Glutamatergic neuron (in vitro differentiated cells): ENCODE measurements around the gene ADCY5. TPM values are rescaled to one million over a fixed set of nuclear protein-coding genes. Genes with fewer than 3 reads are reported as not detected.

Experiments
- DNase-seq: peaks from one replicate; pipeline ENCODE4 v3.0.0; 2022
- H3K27ac Mint-ChIP-seq: one replicate; pipeline ENCODE4 v1.8.0; 2020; ENCODE audit warnings: mild to moderate bottlenecking, mixed read lengths, inconsistent platforms; ENCODE audit not compliant: unreplicated experiment
- H3K27me3 Mint-ChIP-seq: one replicate; pipeline ENCODE4 v1.8.0; 2020; ENCODE audit warnings: mild to moderate bottlenecking, moderate library complexity, mixed read lengths, inconsistent platforms; ENCODE audit not compliant: unreplicated experiment
- H3K36me3 Mint-ChIP-seq: one replicate; pipeline ENCODE4 v1.8.0; 2020; ENCODE audit warnings: mild to moderate bottlenecking, mixed read lengths, inconsistent platforms; ENCODE audit not compliant: unreplicated experiment
- H3K4me1 Mint-ChIP-seq: one replicate; pipeline ENCODE4 v1.8.0; 2020; ENCODE audit warnings: mild to moderate bottlenecking, low read depth, mixed read lengths, inconsistent platforms; ENCODE audit not compliant: unreplicated experiment
- H3K4me3 Mint-ChIP-seq: one replicate; pipeline ENCODE4 v1.8.0; 2020; ENCODE audit warnings: mild to moderate bottlenecking, mixed read lengths, inconsistent platforms; ENCODE audit not compliant: unreplicated experiment
- H3K9me3 Mint-ChIP-seq: one replicate; pipeline ENCODE4 v1.8.0; 2020; ENCODE audit warnings: mild to moderate bottlenecking, moderate library complexity, mixed read lengths, inconsistent platforms; ENCODE audit not compliant: unreplicated experiment
- CTCF ChIP-seq: fragments of 200-600 bp; sonication (generic); IDR thresholded peaks from one replicate; pipeline ENCODE4 v1.5.0; 2021; ENCODE audit not compliant: partially characterized antibody, unreplicated experiment
- total RNA-seq: library from RNA; stranded (reverse); fragmentation: NEBNext Ultra II Directional; extraction: Animal tissue kit (Norgen Biotek cat#: 25700); gene quantifications from one replicate; pipeline ENCODE4 v1.2.1, GENCODE V29; 2021; ENCODE audit not compliant: unreplicated experiment

Gene ADCY5
- total RNA-seq, 1 donor from 2014 or later, result 2.1 TPM

- H3K4me1 Mint-ChIP-seq, result no peaks in the 10 kb centered on the region
- peaks cover 6% of the 10 kb centered on the region for H3K27me3 Mint-ChIP-seq
- no peaks in the 10 kb centered on the region for H3K9me3 Mint-ChIP-seq
- no peaks in the 10 kb centered on the region for H3K36me3 Mint-ChIP-seq
- no peak overlapping the region for H3K4me3 Mint-ChIP-seq
- no peak for TF ChIP-seq CTCF
- H3K27ac Mint-ChIP-seq, result no peak overlapping the region
- no peak for DNase-seq
Measured at GRCh38 chr3:123329636-123330340, 119.1 kb downstream of the ADCY5 start.

GRCh38 chr3:123328851-123329635, 119.8 kb downstream of the ADCY5 start:
- Mint-ChIP-seq H3K9me3 (no peaks in the 10 kb centered on the region), H3K27ac (no peak overlapping the region), H3K27me3 (peaks cover 8% of the 10 kb centered on the region), H3K36me3 (no peaks in the 10 kb centered on the region), H3K4me1 (no peaks in the 10 kb centered on the region), H3K4me3 (no peak overlapping the region)
- TF ChIP-seq CTCF, result peak; percentile 98
- DNase-seq, result peak; percentile 90

DNA sequence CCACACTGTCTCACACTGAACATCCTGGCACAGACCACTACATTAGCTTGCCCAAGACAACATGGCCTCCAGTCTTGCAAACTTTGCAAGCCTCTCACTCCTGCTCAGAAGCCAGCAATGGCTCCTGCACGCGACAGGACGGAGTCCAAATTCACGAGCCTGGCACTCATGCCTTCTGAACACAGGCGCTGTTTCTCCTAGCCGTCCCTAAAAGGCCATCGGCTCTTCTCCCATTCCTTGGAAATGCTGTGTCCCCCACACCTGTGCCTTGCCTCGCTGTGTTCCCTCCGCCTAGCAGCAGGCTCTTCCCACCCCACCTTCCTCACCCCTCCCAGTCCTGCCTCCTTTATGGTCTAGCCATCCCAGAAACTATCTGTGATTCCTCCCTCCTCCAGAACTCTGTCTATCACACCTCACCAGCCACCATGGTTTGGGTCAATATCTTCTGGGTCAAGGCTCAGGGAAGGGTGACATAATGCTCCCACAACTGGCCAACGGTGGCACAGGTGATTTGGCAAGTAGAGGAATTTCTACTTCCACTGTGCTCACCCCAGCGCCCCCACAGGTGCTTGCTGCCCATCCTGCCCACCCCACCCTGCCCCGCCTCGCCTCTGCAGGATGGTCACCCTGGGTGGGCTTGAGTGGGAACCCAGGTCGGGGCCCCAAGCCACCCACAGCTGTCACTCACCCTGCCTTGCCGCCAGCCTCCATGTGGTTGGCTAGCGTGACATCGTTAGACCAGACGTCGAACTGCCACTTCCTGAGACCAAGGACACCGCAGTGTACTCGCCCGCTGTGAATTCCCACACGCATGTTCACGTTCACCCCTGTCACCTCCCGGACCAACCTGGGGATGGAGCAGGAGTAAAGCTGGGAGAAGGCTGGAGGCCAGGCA, 120.7 kb downstream of the ADCY5 start:
- DNase-seq, result no peak
- Mint-ChIP-seq H3K4me3 (no peak overlapping the region), H3K9me3 (no peaks in the 10 kb centered on the region), H3K27ac (no peak overlapping the region), H3K4me1 (no peaks in the 10 kb centered on the region), H3K36me3 (no peaks in the 10 kb centered on the region), H3K27me3 (peaks cover 10% of the 10 kb centered on the region)
- TF ChIP-seq CTCF, result no peak

DNA sequence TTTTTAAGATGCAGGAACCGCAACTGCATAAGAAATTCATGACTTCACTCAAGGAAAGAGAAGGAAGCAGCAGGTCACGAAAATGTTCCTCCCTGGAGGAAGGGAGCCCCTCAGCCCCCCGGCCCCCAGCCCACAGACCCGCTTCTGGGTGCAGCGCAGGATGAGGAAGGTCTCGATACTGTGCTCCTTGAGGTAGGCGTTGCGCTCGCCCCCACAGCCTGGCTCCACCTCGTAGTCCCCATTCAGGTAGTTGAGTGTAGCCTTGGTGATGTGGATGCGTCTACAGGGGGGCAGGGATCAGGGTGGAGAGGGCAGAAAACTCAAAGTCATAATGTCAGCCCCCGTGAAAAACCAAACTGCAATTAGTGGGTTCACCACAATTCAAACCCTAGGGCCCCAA, 121.4 kb downstream of the ADCY5 start:
- Mint-ChIP-seq H3K9me3 (no peaks in the 10 kb centered on the region), H3K4me3 (no peak overlapping the region), H3K27me3 (peaks cover 10% of the 10 kb centered on the region), H3K27ac (no peak overlapping the region), H3K36me3 (no peaks in the 10 kb centered on the region), H3K4me1 (peaks cover 2% of the 10 kb centered on the region)
- DNase-seq, result no peak
- no peak for TF ChIP-seq CTCF
